UCSD-AML1 (cell line): ENCODE results near the gene LRBA.

Experiments
- DNase-seq: peaks from one replicate; lab custom pipeline; 2025; ENCODE audit not compliant: unreplicated experiment; lab: John Stamatoyannopoulos, UW

LRBA gene

DNA sequence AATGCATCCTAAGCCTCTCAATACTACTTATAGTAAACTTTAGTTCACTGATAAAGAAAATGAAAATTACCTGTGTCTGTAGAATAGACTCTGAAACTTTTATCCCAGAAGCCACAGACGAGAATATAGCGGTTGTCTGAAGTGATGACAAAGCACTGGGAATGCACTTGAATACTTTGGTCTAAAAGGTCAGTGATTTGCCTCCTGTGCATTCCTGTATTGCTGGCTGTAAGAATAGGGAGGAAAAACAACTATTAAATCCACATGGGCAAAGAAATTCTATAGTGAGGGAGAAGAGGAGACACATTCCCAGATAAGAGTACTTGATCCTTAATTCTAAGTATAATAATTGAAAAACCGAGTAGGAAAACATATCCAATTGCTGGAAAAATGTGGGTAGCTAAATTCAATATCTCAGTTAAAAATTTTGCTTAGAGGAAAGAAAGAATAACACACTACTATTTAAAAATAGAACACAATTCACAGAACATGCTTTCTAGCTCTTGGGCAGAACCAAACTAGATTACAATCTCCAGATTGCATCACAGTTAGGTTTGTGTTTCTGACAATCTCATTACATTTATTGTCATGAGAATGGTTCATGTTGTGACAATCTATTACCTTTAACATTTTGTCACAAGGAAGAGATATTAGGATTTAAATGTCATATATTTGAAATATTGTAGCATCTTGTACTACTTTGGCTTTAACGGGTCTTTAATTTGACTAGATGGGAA lies 704.8 kb downstream of the LRBA start:
- DNase-seq: no peak

DNA sequence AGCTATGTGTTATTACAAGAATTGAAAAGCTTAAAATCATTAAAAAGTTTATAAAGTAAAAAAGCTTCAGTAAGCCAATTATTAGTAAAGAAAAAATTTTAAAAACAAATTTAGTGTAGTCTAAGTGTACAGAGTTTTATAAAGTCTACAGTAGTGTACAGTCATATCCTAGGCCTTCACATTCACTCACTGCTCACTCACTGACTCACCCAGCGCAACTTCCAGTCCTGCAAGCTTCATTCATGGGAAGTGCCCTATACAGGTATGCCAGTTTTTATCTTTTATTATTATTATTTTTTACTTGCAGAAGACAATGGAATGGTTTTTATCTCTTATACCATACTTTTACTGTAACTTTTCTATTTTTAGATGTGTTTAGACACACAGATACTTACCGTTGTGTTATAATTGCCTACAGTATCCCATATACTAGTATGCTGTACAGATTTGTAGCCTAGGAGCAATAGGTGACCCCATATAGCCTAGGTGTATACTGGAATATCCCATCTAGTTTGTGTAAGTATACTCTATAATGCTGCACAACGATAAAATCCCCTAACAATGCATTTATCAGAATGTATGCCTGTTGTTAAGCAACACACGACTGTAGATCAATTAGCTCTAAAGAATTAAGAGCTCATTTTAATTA lies 706.1 kb downstream of the LRBA start:
- DNase-seq: no peak

- DNase-seq: no peak
Observed at GRCh38 chr4:150306719-150307118, 708.4 kb downstream of the LRBA start.

DNA sequence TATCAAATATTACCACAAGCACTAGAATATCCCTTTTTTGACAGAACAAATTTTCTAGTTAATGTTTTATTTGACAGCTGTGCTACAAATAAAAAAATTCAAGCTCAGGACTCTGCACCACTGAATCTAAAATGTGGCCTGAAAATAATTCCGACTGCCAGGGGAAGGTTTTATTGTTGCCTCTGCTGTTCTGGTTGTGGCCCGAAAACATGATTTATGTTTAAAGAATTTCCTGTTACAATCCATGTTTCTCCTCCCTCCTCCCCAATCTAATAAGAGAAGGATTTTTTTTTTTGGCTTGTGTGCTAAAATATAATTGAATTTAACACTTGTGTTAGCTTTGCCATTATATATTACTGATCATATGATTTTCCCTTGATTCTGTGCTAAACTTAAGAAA lies 709.1 kb downstream of the LRBA start:
- DNase-seq: no peak

- no peak for DNase-seq
Observed at GRCh38 chr4:150302553-150302952, 712.5 kb downstream of the LRBA start.

- DNase-seq: no peak
Observed at GRCh38 chr4:150299816-150300215, 715.3 kb downstream of the LRBA start.

GRCh38 chr4:150297861-150298474 lies 717.1 kb downstream of the LRBA start:
- no peak for DNase-seq

GRCh38 chr4:150289881-150290280 lies 725.2 kb downstream of the LRBA start:
- no peak for DNase-seq

- DNase-seq: no peak
Observed at GRCh38 chr4:150289198-150289597, 725.9 kb downstream of the LRBA start.

DNA sequence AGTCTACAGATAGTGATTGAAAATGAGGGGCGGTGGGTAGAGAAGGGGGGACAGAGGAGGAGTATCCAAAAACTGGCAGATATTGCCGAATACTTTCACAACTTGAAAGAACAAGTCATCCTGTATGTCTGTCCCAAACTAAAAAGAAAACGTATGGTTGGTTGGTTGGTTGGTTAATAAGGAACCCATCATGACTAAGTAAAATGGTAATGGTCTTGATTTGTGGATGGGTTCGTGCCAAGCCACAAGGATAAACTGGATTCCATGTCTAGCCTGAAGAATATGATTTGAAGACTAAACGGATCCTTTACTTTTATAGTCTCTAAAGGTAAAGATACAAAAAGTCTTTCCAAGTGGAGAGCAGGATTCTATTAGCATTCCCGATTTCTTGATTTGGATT lies 728.4 kb downstream of the LRBA start:
- no peak for DNase-seq

DNA sequence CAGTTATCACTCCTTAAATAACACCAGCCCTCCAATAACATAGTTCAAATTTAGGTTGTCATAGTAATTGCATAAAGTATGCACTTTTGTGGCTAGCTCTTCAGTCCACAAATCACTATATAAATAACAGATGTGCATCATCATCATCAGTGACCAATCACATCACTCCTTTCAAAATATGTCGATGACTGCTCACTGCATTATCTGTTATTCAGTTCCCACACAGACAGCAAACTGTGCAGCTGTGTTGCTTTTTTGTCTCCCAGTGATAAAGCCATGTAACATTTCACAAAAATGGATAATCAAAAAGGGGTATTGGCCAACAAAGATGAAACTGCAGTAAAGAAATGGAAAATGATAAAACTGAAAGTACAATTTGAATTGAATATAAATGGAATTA lies 731.4 kb downstream of the LRBA start:
- DNase-seq: no peak

- no peak for DNase-seq
Observed at GRCh38 chr4:150280975-150281374, 734.1 kb downstream of the LRBA start.

- DNase-seq: peak; percentile 19
Observed at GRCh38 chr4:150280081-150280895, 734.8 kb downstream of the LRBA start.

DNA sequence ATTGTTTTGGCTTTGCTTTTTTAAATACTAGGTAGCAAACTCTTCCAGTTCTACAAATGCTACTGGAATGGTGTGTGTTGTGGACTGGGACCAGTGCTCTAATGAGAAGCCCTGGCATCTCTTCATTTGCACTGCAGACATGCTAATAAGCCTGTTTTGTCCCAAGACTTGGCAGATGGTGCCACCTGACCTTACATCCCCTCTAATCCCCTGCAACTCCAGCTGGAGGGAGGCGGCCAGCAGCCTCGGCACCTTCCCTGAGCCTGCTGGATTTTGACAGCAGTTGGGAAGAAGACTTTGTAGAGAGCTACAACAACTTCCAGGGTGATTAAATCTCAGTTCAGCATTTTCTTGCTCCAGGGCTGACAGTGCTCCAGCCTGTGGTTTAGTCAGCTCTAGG lies 736.9 kb downstream of the LRBA start:
- no peak for DNase-seq

DNA sequence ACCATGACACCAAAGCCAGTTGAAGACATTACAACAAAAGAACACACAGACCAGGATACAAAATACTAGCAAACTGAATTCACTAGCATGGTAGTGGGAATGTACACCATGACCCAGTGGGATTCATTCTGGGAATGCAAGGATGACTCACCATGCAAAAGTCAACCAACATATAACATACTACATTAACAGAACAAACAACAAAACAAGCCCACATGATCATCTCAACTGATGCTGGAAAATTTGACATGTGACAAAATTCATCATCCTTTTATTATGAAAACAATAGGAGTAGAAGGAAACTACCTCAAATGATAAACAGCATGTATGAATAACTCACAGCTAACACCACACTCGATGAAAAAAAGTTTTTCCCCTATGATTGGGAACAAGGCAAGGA lies 746.6 kb downstream of the LRBA start:
- no peak for DNase-seq

- no peak for DNase-seq
Observed at GRCh38 chr4:150265806-150266205, 749.3 kb downstream of the LRBA start.

GRCh38 chr4:150264595-150265161 lies 750.4 kb downstream of the LRBA start:
- DNase-seq: no peak

DNA sequence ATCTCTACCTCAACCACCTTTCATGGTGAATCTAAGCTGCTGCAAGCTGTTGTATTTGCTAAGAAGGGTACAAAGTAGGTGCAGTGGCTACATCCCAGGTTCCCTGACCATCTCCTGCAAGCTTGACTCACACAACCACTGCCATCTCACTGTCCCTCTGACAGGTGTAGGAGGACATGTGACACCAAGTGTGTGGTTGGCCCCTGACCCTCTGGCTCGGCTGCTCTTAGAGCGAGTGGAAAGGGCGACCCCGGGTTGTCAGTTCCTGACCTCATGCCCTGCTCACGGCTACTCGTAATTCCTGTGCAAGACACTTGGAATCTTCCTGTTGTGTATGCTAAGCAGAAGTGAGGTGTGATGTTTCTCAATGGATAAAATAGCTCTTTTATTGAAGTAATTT lies 752.5 kb downstream of the LRBA start:
- no peak for DNase-seq

GRCh38 chr4:150261571-150261970 lies 753.5 kb downstream of the LRBA start:
- no peak for DNase-seq

DNA sequence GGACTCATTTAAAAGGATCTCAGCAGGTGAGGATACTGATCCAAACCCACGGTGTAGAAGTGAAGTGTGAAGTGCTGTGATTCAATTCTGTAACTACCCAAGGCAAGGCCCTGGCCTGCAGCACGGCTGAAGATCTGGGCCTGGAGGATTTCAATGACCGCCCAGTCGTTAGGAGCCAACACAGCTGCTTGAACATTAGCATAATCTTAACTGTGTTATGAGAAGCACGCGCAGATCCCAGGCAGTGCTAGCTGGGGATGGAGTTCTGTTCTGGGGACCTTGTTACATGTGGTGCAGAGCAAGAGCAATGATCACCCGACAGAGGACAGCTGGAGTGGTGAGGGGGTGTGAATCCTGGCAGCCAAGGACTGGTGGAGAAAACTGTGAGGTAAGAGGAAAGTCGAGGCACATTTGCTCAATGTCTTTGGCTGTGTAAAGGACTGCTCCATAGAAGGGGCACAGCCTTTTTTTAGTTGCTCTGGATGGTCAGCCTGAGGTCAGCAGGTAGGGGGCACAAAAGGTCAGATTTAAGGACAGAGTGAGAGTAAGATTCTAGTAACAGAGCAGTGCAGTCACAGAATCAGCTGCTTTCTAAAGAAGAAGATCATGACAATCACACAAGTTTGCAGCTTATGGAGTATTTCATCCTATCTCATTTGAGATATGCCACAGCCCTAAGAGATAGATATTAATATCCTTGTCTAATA lies 755.1 kb downstream of the LRBA start:
- DNase-seq: no peak

DNA sequence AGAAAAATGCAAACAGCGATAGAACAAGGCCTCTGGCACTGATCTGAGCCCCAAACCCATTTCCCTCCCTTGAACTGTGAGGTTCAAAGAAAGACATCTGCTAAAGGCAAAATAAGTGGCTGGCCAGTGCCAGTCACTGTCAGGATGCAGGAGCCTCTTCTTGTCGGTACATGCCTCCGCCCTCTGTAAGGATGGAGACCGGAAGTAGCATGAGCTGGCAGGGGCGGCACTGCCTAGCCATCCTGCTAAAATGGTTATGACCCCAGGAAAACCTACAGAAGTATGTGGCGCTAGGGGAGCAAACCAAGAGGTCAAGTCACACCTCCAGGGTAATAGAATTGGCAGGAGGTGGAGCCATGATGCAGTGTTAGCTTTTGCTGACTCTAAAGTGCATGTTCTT lies 756.5 kb downstream of the LRBA start:
- DNase-seq: no peak
